HCT116 (cell line): ENCODE results near the gene CIB4. TPM values are rescaled to one million over a fixed set of nuclear protein-coding genes. Genes with fewer than 3 reads are reported as not detected.
A peak's percentile ranks its signal among the peaks of the same experiment; 100 is the strongest.

Experiments
- ATAC-seq: fragments of 200-7000 bp; cut with Tn5 transposase; 2 replicates; pipeline ENCODE4 v1.9.1; 2020; ENCODE audit warnings: mild to moderate bottlenecking, moderate library complexity
- BruUV-seq: library from RNA; stranded (reverse); fragments of 400-500 nt; replicated peaks from 2 replicates; lab custom pipeline; 2021; lab: Mats Ljungman, UMichigan
- CTCF ChIA-PET: fragments of 300-600 bp; sonication (Branson Sonifier 250); formaldehyde crosslinking; loops from one replicate; lab custom pipeline; 2021; ENCODE audit warnings: antibody characterized with exemption; lab: Charles Lee
- POLR2A ChIA-PET: fragments of 300-600, 350-600 bp; sonication (Branson Sonifier 250); formaldehyde crosslinking; loops from one replicate; lab custom pipeline; 2021; ENCODE audit warnings: antibody characterized with exemption; lab: Charles Lee
- RAD21 ChIA-PET, 2 experiments: fragments of 300-600 bp; sonication (Branson Sonifier 250); formaldehyde crosslinking; loops; one replicate each; lab custom pipeline; 2023; ENCODE audit warnings: low total read pairs in 2 of 2; ENCODE audit not compliant: uncharacterized antibody in 2 of 2, unreplicated experiment in 2 of 2, low non-redundant PET in 1 of 2; lab: Charles Lee
- DNase-seq: peaks from one replicate; pipeline ENCODE4 v3.0.0-alpha.2; 2010; ENCODE audit warnings: low read depth, low spot score
- H2AFZ ChIP-seq: fragments of 200-600 bp; shearing (Covaris generic), sonication (generic); 2 replicates; pipeline ENCODE4 v1.6.1; 2017; ENCODE audit warnings: low read depth, mixed run types, mixed read lengths, antibody characterized with exemption, low read length; ENCODE audit not compliant: poor library complexity, severe bottlenecking
- H3K27ac ChIP-seq: 2 replicates; pipeline ENCODE4 v1.5.1; 2012; ENCODE audit warnings: low read depth, low read length
- H3K27me3 ChIP-seq: fragments of 200-600 bp; sonication (generic); 2 replicates; pipeline ENCODE4 v1.6.1; 2016; ENCODE audit warnings: mixed run types, low read length, mixed read lengths; ENCODE audit not compliant: insufficient read depth
- H3K36me3 ChIP-seq, 2 experiments: fragments of 200-500 bp in 1 of 2; fragments of 200-600 bp in 1 of 2; sonication (Bioruptor generic) in 1 of 2; sonication (generic) in 1 of 2; 2 replicates each; pipeline versions ENCODE4 v1.5.1 to v1.6.1; 2014 to 2016; ENCODE audit warnings: low read length in 2 of 2, inconsistent platforms in 1 of 2, mixed read lengths in 1 of 2, mixed run types in 1 of 2; ENCODE audit not compliant: insufficient read depth in 2 of 2, control insufficient read depth in 1 of 2
- H3K4me1 ChIP-seq, 2 experiments: fragments of 200-600 bp in 1 of 2; sonication (generic) in 1 of 2; 2 replicates each; pipeline versions ENCODE4 v1.5.1 to v1.6.1; 2012 to 2017; ENCODE audit warnings: low read length in 2 of 2, inconsistent platforms in 1 of 2, mild to moderate bottlenecking in 1 of 2, mixed read lengths in 1 of 2, mixed run types in 1 of 2, moderate library complexity in 1 of 2; ENCODE audit not compliant: insufficient read depth in 2 of 2, control insufficient read depth in 1 of 2
- H3K4me2 ChIP-seq: fragments of 200-600 bp; sonication (generic); 2 replicates; pipeline ENCODE4 v1.6.1; 2017; ENCODE audit warnings: mixed run types, low read length, mixed read lengths
- H3K4me3 ChIP-seq, 2 experiments: fragments of 200-600 bp in 1 of 2; sonication (generic) in 1 of 2; replicated peaks in 1 of 2; 2 replicates each; pipeline ENCODE4 v1.5.1; 2011 to 2016; ENCODE audit warnings: low read length in 2 of 2, control low read depth in 1 of 2, low read depth in 1 of 2, mild to moderate bottlenecking in 1 of 2, mixed read lengths in 1 of 2, mixed run types in 1 of 2
- H3K79me2 ChIP-seq: fragments of 200-600 bp; sonication (generic); 2 replicates; pipeline ENCODE4 v1.6.1; 2017; ENCODE audit warnings: mild to moderate bottlenecking, mixed run types, low read length, moderate library complexity, mixed read lengths; ENCODE audit not compliant: insufficient read depth
- H3K9ac ChIP-seq: fragments of 200-600 bp; sonication (generic); 2 replicates; pipeline ENCODE4 v1.6.1; 2016; ENCODE audit warnings: low read length, mixed read lengths
- H3K9me2 ChIP-seq: fragments of 200-600 bp; sonication (generic), shearing (Covaris generic); 2 replicates; pipeline ENCODE4 v1.6.1; 2017; ENCODE audit warnings: mixed run types, mild to moderate bottlenecking, moderate library complexity; ENCODE audit not compliant: insufficient read depth
- H3K9me3 ChIP-seq, 2 experiments: fragments of 200-500 bp in 1 of 2; fragments of 200-600 bp in 1 of 2; sonication (Bioruptor generic) in 1 of 2; sonication (generic) in 1 of 2; 2 replicates each; pipeline ENCODE4 v1.6.1; 2014 to 2017; ENCODE audit warnings: low read length in 2 of 2, mixed read lengths in 2 of 2, inconsistent platforms in 1 of 2, low read depth in 1 of 2, mild to moderate bottlenecking in 1 of 2, mixed run types in 1 of 2, moderate library complexity in 1 of 2; ENCODE audit not compliant: control insufficient read depth in 1 of 2, insufficient read depth in 1 of 2
- H4K20me1 ChIP-seq: fragments of 200-600 bp; sonication (generic), shearing (Covaris generic); 2 replicates; pipeline ENCODE4 v1.6.1; 2017; ENCODE audit warnings: mixed run types, mild to moderate bottlenecking, moderate library complexity; ENCODE audit not compliant: insufficient read depth
- ATF3 ChIP-seq: IDR thresholded peaks from 2 replicates; pipeline ENCODE4 v1.6.1; 2012
- CBX3 ChIP-seq: IDR thresholded peaks from 2 replicates; pipeline ENCODE4 v1.6.1; 2012; ENCODE audit warnings: low read depth
- CEBPB ChIP-seq: IDR thresholded peaks from 2 replicates; pipeline ENCODE4 v1.6.1; 2012; ENCODE audit warnings: low read depth
- EGR1 ChIP-seq: IDR thresholded peaks from 2 replicates; pipeline ENCODE4 v1.6.1; 2012; ENCODE audit warnings: low read depth
- ELF1 ChIP-seq: IDR thresholded peaks from 2 replicates; pipeline ENCODE4 v1.6.1; 2012; ENCODE audit warnings: low read depth, borderline replicate concordance
- EZH2phosphoT487 ChIP-seq: fragments of 200-600 bp; IDR thresholded peaks from 2 replicates; pipeline ENCODE4 v1.6.1; 2018; ENCODE audit warnings: antibody characterized with exemption, borderline replicate concordance
- JUND ChIP-seq: IDR thresholded peaks from 2 replicates; pipeline ENCODE4 v1.6.1; 2012
- MAX ChIP-seq: IDR thresholded peaks from 2 replicates; pipeline ENCODE4 v1.6.1; 2012
- POLR2AphosphoS5 ChIP-seq: IDR thresholded peaks from 2 replicates; pipeline ENCODE4 v1.6.1; 2011; ENCODE audit warnings: mild to moderate bottlenecking, low read depth, low read length, moderate library complexity
- RAD21 ChIP-seq: IDR thresholded peaks from 2 replicates; pipeline ENCODE4 v1.6.1; 2012; ENCODE audit warnings: low read depth, mild to moderate bottlenecking
- REST ChIP-seq: IDR thresholded peaks from 2 replicates; pipeline ENCODE4 v1.6.1; 2012; ENCODE audit warnings: low read depth
- SIN3A ChIP-seq: IDR thresholded peaks from 2 replicates; pipeline ENCODE4 v1.6.1; 2012; ENCODE audit warnings: low read depth
- SP1 ChIP-seq: IDR thresholded peaks from 2 replicates; pipeline ENCODE4 v1.6.1; 2012; ENCODE audit warnings: low read depth
- SRF ChIP-seq: IDR thresholded peaks from 2 replicates; pipeline ENCODE4 v1.6.1; 2012; ENCODE audit warnings: low read depth
- TCF7L2 ChIP-seq: IDR thresholded peaks from 2 replicates; pipeline ENCODE4 v1.7.0; 2011; ENCODE audit warnings: borderline replicate concordance, inconsistent platforms; ENCODE audit not compliant: insufficient read depth, insufficient read length; ENCODE audit errors: extremely low read depth
- ZFX ChIP-seq: fragments of 450-650 bp; IDR thresholded peaks from 2 replicates; pipeline ENCODE4 v1.6.1; 2017
- intact Hi-C: fragments of 100-400 bp; cut with micrococcal nuclease; formaldehyde crosslinking; loops from 2 replicates; pipeline ENCODE4 v1.10.0; 2022
- total RNA-seq: library from RNA; stranded (reverse); gene quantifications from one replicate; pipeline ENCODE4 v1.2.1, GENCODE V29; 2021; ENCODE audit not compliant: unreplicated experiment
- TF ChIP-seq, protein P1 (sequence below), 3 experiments: fragments of 200-600 bp in 1 of 3; sonication (generic) in 1 of 3; IDR thresholded peaks in 2 of 3; conservative IDR thresholded peaks in 1 of 3; 2 replicates each; pipeline ENCODE4 v1.5.1; 2012 to 2017; ENCODE audit warnings: low read depth in 2 of 3, low read length in 2 of 3, antibody characterized with exemption in 1 of 3, borderline replicate concordance in 1 of 3, control low read depth in 1 of 3, mild to moderate bottlenecking in 1 of 3, mixed read lengths in 1 of 3, mixed run types in 1 of 3, moderate library complexity in 1 of 3; ENCODE audit not compliant: insufficient read depth in 1 of 3

The CIB4 gene
- total RNA-seq, 1 experiment from 2014 or later = not detected

- Histone ChIP-seq H3K36me3 (no peaks in the 10 kb centered on the region), H4K20me1 (no peaks in the 10 kb centered on the region), H3K4me1 (peaks cover 0 to 11% of the 10 kb centered on the region in 2 experiments; a peak in 1 of 4 replicates), H2AFZ (no peak overlapping the region), H3K79me2 (no peaks in the 10 kb centered on the region), H3K9ac (no peak overlapping the region), H3K27me3 (no peaks in the 10 kb centered on the region), H3K9me3 (no peaks in the 10 kb centered on the region), H3K4me2 (no peak overlapping the region), H3K4me3 (no peak overlapping the region), H3K27ac (no peak overlapping the region), H3K9me2 (no peaks in the 10 kb centered on the region)
- no TSS peak for BruUV-seq
- RAD21 ChIA-PET = interaction anchor here (0.7 to 1.8 kb wide), 6 partner anchors 12 to 107 kb away, joined by 3 to 13 read pairs (median 3); no protein-coding TSS in a partner anchor
- peak; percentile 51 for ATAC-seq
- DNase-seq = no peak
- TF ChIP-seq EZH2phosphoT487 = no peak
- TF ChIP-seq TCF7L2 = no peak
- TF ChIP-seq RAD21 = no peak
- TF ChIP-seq EGR1 = no peak; the same call in 1 of the 2 replicates
- no peak for TF ChIP-seq ELF1
- no peak for TF ChIP-seq MAX
- no peak for TF ChIP-seq CBX3
- no peak for TF ChIP-seq ATF3
- TF ChIP-seq SRF = no peak
- no peak for TF ChIP-seq POLR2AphosphoS5
- TF ChIP-seq SP1 = no peak
- TF ChIP-seq SIN3A = no peak
- no peak for TF ChIP-seq REST
- TF ChIP-seq, protein P1, sequence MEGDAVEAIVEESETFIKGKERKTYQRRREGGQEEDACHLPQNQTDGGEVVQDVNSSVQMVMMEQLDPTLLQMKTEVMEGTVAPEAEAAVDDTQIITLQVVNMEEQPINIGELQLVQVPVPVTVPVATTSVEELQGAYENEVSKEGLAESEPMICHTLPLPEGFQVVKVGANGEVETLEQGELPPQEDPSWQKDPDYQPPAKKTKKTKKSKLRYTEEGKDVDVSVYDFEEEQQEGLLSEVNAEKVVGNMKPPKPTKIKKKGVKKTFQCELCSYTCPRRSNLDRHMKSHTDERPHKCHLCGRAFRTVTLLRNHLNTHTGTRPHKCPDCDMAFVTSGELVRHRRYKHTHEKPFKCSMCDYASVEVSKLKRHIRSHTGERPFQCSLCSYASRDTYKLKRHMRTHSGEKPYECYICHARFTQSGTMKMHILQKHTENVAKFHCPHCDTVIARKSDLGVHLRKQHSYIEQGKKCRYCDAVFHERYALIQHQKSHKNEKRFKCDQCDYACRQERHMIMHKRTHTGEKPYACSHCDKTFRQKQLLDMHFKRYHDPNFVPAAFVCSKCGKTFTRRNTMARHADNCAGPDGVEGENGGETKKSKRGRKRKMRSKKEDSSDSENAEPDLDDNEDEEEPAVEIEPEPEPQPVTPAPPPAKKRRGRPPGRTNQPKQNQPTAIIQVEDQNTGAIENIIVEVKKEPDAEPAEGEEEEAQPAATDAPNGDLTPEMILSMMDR (IDR thresholded peaks at IDR 0.05 in 2 of 3, conservative IDR thresholded peaks at IDR 0.05 in 1 of 3; ENCODE audit: borderline replicate concordance in 1 of 3, insufficient read depth in 1 of 3, low read depth in 2 of 3, low read length in 2 of 3) = no peak
- TF ChIP-seq ZFX = no peak
- TF ChIP-seq JUND = no peak
- TF ChIP-seq CEBPB = no peak
- intact Hi-C loops = loop anchor here (10.0 kb wide), 2 partner anchors 343 to 623 kb away; no protein-coding TSS in a partner anchor
- POLR2A ChIA-PET = interaction anchor here (1.6 kb wide), 1 partner anchor 57 kb away, joined by 4 read pairs; no protein-coding TSS in a partner anchor
- CTCF ChIA-PET = interaction anchor here (0.7 to 3.5 kb wide), 13 partner anchors 13 to 627 kb away, joined by 3 to 30 read pairs (median 4); a partner anchor contains a TSS
Observed at GRCh38 chr2:26578113-26578458, 63.1 kb downstream of the CIB4 start.
